Keratinocyte (primary cell): ENCODE data around the gene CAD. TPM values are rescaled to one million over a fixed set of nuclear protein-coding genes. Genes with fewer than 3 reads are reported as not detected.

Source experiments
- DNase-seq: peaks from one replicate; pipeline ENCODE4 v3.0.0-alpha.2; 2011; ENCODE audit warnings: low read depth, missing footprints, low spot score
- FAIRE-seq: peaks from 2 replicates; lab custom pipeline; 2011; peaks lifted over from hg19 to GRCh38; lab: Jason Lieb, UNC
- H2AFZ ChIP-seq: 2 replicates; pipeline ENCODE4 v1.6.0; 2012; ENCODE audit warnings: low read length, control low read depth, inconsistent platforms; ENCODE audit not compliant: control insufficient read depth
- H3K27ac ChIP-seq: 2 replicates; pipeline ENCODE4 v1.5.1; 2011; ENCODE audit warnings: low read length; ENCODE audit not compliant: control insufficient read depth, insufficient read depth
- H3K27me3 ChIP-seq: 3 replicates; pipeline ENCODE4 v1.6.0; 2011; ENCODE audit warnings: low read length; ENCODE audit not compliant: control insufficient read depth, insufficient read depth; ENCODE audit errors: extremely low read depth
- H3K36me3 ChIP-seq, 2 experiments: 2 replicates in 1 of 2; 3 replicates in 1 of 2; pipeline ENCODE4 v1.5.1; 2011; ENCODE audit warnings: low read length in 2 of 2, mild to moderate bottlenecking in 1 of 2; ENCODE audit not compliant: control insufficient read depth in 2 of 2, insufficient read depth in 2 of 2; ENCODE audit errors: extremely low read depth in 1 of 2
- H3K4me1 ChIP-seq: 3 replicates; pipeline ENCODE4 v1.5.1; 2011; ENCODE audit warnings: low read length; ENCODE audit not compliant: control insufficient read depth, insufficient read depth; ENCODE audit errors: extremely low read depth
- H3K4me2 ChIP-seq: 3 replicates; pipeline ENCODE4 v1.6.0; 2011; ENCODE audit warnings: low read depth, low read length; ENCODE audit not compliant: control insufficient read depth, insufficient read depth; ENCODE audit errors: extremely low read depth
- H3K4me3 ChIP-seq, 3 experiments: fragments of 200-600 bp in 1 of 3; sonication (generic) in 1 of 3; 2 replicates in 2 of 3; 3 replicates in 1 of 3; pipeline ENCODE4 v1.5.1; 2011 to 2016; ENCODE audit warnings: low read length in 3 of 3, mild to moderate bottlenecking in 3 of 3, control low read depth in 2 of 3, inconsistent platforms in 1 of 3, low read depth in 1 of 3, mixed read lengths in 1 of 3, mixed run types in 1 of 3, moderate library complexity in 1 of 3; ENCODE audit not compliant: control insufficient read depth in 2 of 3, insufficient read depth in 2 of 3; ENCODE audit errors: extremely low read depth in 1 of 3
- H3K79me2 ChIP-seq: 2 replicates; pipeline ENCODE4 v1.6.0; 2012; ENCODE audit warnings: low read length; ENCODE audit not compliant: control insufficient read depth, insufficient read depth
- H3K9ac ChIP-seq: 3 replicates; pipeline ENCODE4 v1.6.0; 2011; ENCODE audit warnings: low read length; ENCODE audit not compliant: control insufficient read depth, insufficient read depth; ENCODE audit errors: extremely low read depth
- H3K9me1 ChIP-seq: 3 replicates; pipeline ENCODE4 v1.6.0; 2011; ENCODE audit warnings: low read length; ENCODE audit not compliant: control insufficient read depth, insufficient read depth; ENCODE audit errors: extremely low read depth
- H3K9me3 ChIP-seq: 2 replicates; pipeline ENCODE4 v1.5.1; 2012; ENCODE audit warnings: low read depth, low read length; ENCODE audit not compliant: control insufficient read depth
- H4K20me1 ChIP-seq: 3 replicates; pipeline ENCODE4 v1.6.0; 2011; ENCODE audit warnings: low read length; ENCODE audit not compliant: control insufficient read depth, insufficient read depth; ENCODE audit errors: extremely low read depth
- EZH2 ChIP-seq: IDR thresholded peaks from one replicate; pipeline ENCODE4 v1.6.1; 2012; ENCODE audit warnings: inconsistent platforms, mild to moderate bottlenecking, low read length, moderate library complexity
- dilution Hi-C: fragments of 300-500 bp; cut with MboI; formaldehyde crosslinking; loops from one replicate; pipeline ENCODE4 v1.7.0; 2020; ENCODE audit warnings: low sequenced_read_pairs; ENCODE audit not compliant: extremely low pct_ligation_motif_present
- polyA plus RNA-seq, 5 experiments: library from polyadenylated mRNA; depleted of rRNA in 3 of 5; stranded (reverse) in 3 of 5; stranded (forward) in 1 of 5; unstranded in 1 of 5; fragments of >200 nt; gene quantifications; 1 replicate in 1 of 5; 2 replicates in 3 of 5; 3 replicates in 1 of 5; pipeline versions ENCODE4 v1.2.1 to v1.2.3, GENCODE V29; 2011 to 2012; ENCODE audit warnings: missing spikeins in 2 of 5, low read depth in 1 of 5, low replicate concordance in 1 of 5
- TF ChIP-seq, protein P1 (sequence below), 3 experiments: IDR thresholded peaks in 1 of 3; conservative IDR thresholded peaks in 1 of 3; optimal IDR thresholded peaks in 1 of 3; 2 replicates in 2 of 3; 3 replicates in 1 of 3; pipeline versions ENCODE3 to v1.5.1; 2011; ENCODE audit warnings: low read length in 3 of 3, mild to moderate bottlenecking in 3 of 3, moderate library complexity in 2 of 3, control low read depth in 1 of 3, inconsistent platforms in 1 of 3; ENCODE audit not compliant: insufficient read depth in 2 of 3; ENCODE audit errors: extremely low read depth in 1 of 3

The CAD gene
- polyA plus RNA-seq, 1 donor (not counting 4 experiments of a cell fraction or from before 2014, with no cell fraction given), result 21.0 TPM

GRCh38 chr2:27223416-27223815 is 6.2 kb downstream of the CAD start:
- H4K20me1 ChIP-seq, result peaks cover 3% of the 10 kb centered on the region
- dilution Hi-C loops, result no loop called here
- no peak overlapping the region for H3K27ac ChIP-seq
- H2AFZ ChIP-seq, result no peak overlapping the region
- H3K4me3 ChIP-seq, result no peak overlapping the region
- no peaks in the 10 kb centered on the region for H3K9me1 ChIP-seq
- H3K4me1 ChIP-seq, result peaks cover 7% of the 10 kb centered on the region
- DNase-seq (no peak), FAIRE-seq (no peak)
- H3K9me3 ChIP-seq, result no peaks in the 10 kb centered on the region
- H3K27me3 ChIP-seq, result no peaks in the 10 kb centered on the region
- no peak overlapping the region for H3K4me2 ChIP-seq
- H3K36me3 ChIP-seq, result peaks cover 39 to 55% of the 10 kb centered on the region in 2 experiments
- H3K9ac ChIP-seq, result no peak overlapping the region
- TF ChIP-seq, protein P1, sequence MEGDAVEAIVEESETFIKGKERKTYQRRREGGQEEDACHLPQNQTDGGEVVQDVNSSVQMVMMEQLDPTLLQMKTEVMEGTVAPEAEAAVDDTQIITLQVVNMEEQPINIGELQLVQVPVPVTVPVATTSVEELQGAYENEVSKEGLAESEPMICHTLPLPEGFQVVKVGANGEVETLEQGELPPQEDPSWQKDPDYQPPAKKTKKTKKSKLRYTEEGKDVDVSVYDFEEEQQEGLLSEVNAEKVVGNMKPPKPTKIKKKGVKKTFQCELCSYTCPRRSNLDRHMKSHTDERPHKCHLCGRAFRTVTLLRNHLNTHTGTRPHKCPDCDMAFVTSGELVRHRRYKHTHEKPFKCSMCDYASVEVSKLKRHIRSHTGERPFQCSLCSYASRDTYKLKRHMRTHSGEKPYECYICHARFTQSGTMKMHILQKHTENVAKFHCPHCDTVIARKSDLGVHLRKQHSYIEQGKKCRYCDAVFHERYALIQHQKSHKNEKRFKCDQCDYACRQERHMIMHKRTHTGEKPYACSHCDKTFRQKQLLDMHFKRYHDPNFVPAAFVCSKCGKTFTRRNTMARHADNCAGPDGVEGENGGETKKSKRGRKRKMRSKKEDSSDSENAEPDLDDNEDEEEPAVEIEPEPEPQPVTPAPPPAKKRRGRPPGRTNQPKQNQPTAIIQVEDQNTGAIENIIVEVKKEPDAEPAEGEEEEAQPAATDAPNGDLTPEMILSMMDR (optimal IDR thresholded peaks at IDR 0.05 in 1 of 3, IDR thresholded peaks at IDR 0.05 in 1 of 3, conservative IDR thresholded peaks at IDR 0.05 in 1 of 3; ENCODE audit: extremely low read depth in 1 of 3, insufficient read depth in 2 of 3, low read length in 3 of 3), result no peak
- TF ChIP-seq EZH2, result no peak
- H3K79me2 ChIP-seq, result peaks cover 11% of the 10 kb centered on the region

- no peak overlapping the region for H3K4me3 ChIP-seq
- TF ChIP-seq, protein P1 (optimal IDR thresholded peaks at IDR 0.05 in 1 of 3, IDR thresholded peaks at IDR 0.05 in 1 of 3, conservative IDR thresholded peaks at IDR 0.05 in 1 of 3; ENCODE audit: extremely low read depth in 1 of 3, insufficient read depth in 2 of 3, low read length in 3 of 3), result no peak
- TF ChIP-seq EZH2, result no peak
- H3K27me3 ChIP-seq, result no peaks in the 10 kb centered on the region
- H3K9me3 ChIP-seq, result no peaks in the 10 kb centered on the region
- H2AFZ ChIP-seq, result no peak overlapping the region
- DNase-seq, result no peak
- no peak overlapping the region for H3K4me2 ChIP-seq
- H3K9me1 ChIP-seq, result no peaks in the 10 kb centered on the region
- dilution Hi-C loops, result no loop called here
- H3K36me3 ChIP-seq, result peaks cover 40 to 58% of the 10 kb centered on the region in 2 experiments
- no peak overlapping the region for H3K27ac ChIP-seq
- peaks cover 5% of the 10 kb centered on the region for H3K4me1 ChIP-seq
- FAIRE-seq, result no peak
- H4K20me1 ChIP-seq, result peaks cover 3% of the 10 kb centered on the region
- H3K79me2 ChIP-seq, result peaks cover 5% of the 10 kb centered on the region
- H3K9ac ChIP-seq, result no peak overlapping the region
These were observed 8.4 kb downstream of the CAD start for GRCh38 chr2:27225526-27225925.
